Effector memory CD4-positive, alpha-beta T cell (primary cell): ENCODE measurements around the gene TRAM2.

Source experiments
- DNase-seq, 3 donors: peaks; one replicate each; pipeline ENCODE4 v3.0.0-alpha.2; 2020
- H3K27ac ChIP-seq: 2 replicates; pipeline ENCODE4 v1.7.0; 2013; ENCODE audit warnings: mild to moderate bottlenecking, low read length, moderate library complexity; ENCODE audit not compliant: insufficient read depth, poor library complexity, severe bottlenecking
- H3K27me3 ChIP-seq: replicated peaks from 2 replicates; pipeline ENCODE4 v1.7.0; 2013; ENCODE audit warnings: mild to moderate bottlenecking, low read length; ENCODE audit not compliant: insufficient read depth, control insufficient read depth, poor library complexity, severe bottlenecking
- H3K36me3 ChIP-seq: 2 replicates; pipeline ENCODE4 v1.7.0; 2013; ENCODE audit warnings: mild to moderate bottlenecking, low read length, moderate library complexity; ENCODE audit not compliant: control insufficient read depth, insufficient read depth
- H3K4me1 ChIP-seq: 2 replicates; pipeline ENCODE4 v1.7.0; 2013; ENCODE audit warnings: low read length, mild to moderate bottlenecking; ENCODE audit not compliant: control insufficient read depth, insufficient read depth, poor library complexity, severe bottlenecking
- H3K4me3 ChIP-seq: 2 replicates; pipeline ENCODE4 v1.7.0; 2013; ENCODE audit warnings: low read length, low read depth, mild to moderate bottlenecking; ENCODE audit not compliant: insufficient read depth, poor library complexity, severe bottlenecking
- H3K9me3 ChIP-seq: 2 replicates; pipeline ENCODE4 v1.7.0; 2013; ENCODE audit warnings: mild to moderate bottlenecking, low read length, moderate library complexity; ENCODE audit not compliant: control insufficient read depth

TRAM2 gene

GRCh38 chr6:52595000-52595795 is 18.3 kb upstream of the TRAM2 start:
- Histone ChIP-seq H3K27me3 (no peaks in the 10 kb centered on the region), H3K4me1 (no peaks in the 10 kb centered on the region), H3K9me3 (no peaks in the 10 kb centered on the region), H3K27ac (no peak overlapping the region), H3K36me3 (no peaks in the 10 kb centered on the region), H3K4me3 (no peak overlapping the region)
- no peak for DNase-seq

DNA sequence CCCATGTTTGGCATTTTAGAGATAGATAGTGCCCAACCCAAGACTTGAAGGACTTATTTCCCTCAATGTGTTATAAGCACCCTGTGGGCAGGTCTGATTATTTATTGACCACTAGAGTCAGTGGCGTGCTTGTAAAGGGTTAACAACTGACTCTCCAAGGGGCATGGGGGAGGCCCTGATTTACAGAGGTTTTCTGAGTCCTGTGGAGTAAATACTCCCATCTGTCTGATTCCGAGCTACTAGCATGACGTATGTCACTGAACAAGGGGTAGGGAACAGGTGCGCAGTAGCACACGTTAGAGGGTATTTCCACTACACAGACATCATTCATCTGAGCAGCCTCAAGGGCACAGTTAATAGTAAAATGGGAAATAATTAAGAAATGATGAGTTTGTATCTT is 17.4 kb upstream of the TRAM2 start:
- H3K9me3 ChIP-seq, result no peaks in the 10 kb centered on the region
- no peak overlapping the region for H3K4me3 ChIP-seq
- H3K27me3 ChIP-seq, result no peaks in the 10 kb centered on the region
- no peaks in the 10 kb centered on the region for H3K4me1 ChIP-seq
- H3K36me3 ChIP-seq, result no peaks in the 10 kb centered on the region
- H3K27ac ChIP-seq, result no peak overlapping the region
- DNase-seq, result no peak

DNA sequence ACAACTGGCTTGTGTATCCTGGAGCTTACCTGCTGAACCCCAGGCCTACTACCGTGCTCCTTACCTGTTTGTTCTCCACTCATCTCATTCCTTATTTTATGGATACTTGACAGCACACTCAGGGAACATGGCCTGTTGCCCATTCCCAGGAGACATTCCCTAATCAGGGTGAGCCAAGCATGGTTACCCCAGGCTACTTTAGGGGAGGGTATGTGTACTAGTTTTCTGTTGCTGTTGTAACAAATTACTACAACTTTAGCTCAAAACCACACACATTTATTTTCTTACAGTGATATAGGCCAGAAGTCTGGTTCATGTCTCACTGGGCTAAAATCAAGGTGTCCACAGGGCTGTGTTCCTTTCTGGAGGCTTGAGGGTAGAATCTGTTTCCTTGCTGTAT is 15.0 kb upstream of the TRAM2 start:
- Histone ChIP-seq H3K4me3 (no peak overlapping the region), H3K27me3 (no peaks in the 10 kb centered on the region), H3K27ac (no peak overlapping the region), H3K9me3 (no peaks in the 10 kb centered on the region), H3K4me1 (no peaks in the 10 kb centered on the region), H3K36me3 (no peaks in the 10 kb centered on the region)
- DNase-seq, result no peak

DNA sequence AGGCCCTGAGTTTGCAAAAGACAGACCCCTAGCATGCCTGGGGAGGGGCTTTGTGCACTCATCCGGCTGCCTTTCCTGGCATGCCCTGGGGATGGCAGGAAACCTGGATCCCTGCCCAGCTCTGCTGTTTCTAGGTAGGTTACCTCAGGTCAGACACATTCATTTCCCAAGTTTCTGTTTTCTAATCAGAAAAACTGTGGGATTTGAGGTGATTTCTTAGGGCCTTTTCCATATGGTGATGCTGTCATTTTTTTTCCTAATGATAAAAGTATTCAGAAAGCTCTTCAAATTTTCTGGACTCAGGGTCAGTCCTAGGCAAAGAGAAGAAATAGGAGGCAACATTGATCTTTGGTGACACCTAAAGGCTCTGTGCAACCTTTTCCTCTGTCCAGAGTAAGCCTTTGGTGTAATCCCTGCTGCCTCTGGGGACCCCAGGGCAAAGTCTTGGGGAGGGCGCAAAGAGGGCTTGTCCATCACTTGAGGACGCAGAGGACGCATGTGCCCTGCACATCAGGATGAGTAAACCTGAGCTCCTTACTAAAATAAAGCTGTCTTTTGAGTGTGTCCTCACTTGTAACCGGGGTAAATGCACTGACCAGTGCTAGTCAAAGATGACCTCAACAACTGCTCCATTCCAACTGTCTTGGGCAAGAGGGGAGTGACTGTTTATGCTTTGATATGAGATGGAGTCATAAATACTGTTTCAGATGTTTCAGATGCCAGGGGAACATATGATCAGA is 13.5 kb upstream of the TRAM2 start:
- DNase-seq, result no peak
- no peaks in the 10 kb centered on the region for H3K36me3 ChIP-seq

GRCh38 chr6:52588710-52589091 is 11.8 kb upstream of the TRAM2 start:
- H3K27me3 ChIP-seq, result no peaks in the 10 kb centered on the region
- no peak overlapping the region for H3K27ac ChIP-seq
- H3K9me3 ChIP-seq, result no peaks in the 10 kb centered on the region
- H3K36me3 ChIP-seq, result no peaks in the 10 kb centered on the region
- H3K4me1 ChIP-seq, result no peaks in the 10 kb centered on the region
- no peak for DNase-seq
- no peak overlapping the region for H3K4me3 ChIP-seq

More for the DNA sequence above, 13.5 kb upstream of the TRAM2 start:
- Histone ChIP-seq H3K4me1 (no peaks in the 10 kb centered on the region), H3K9me3 (no peaks in the 10 kb centered on the region), H3K27me3 (no peaks in the 10 kb centered on the region), H3K27ac (no peak overlapping the region), H3K4me3 (no peak overlapping the region)

- H3K27me3 ChIP-seq, result no peaks in the 10 kb centered on the region
- H3K4me1 ChIP-seq, result no peaks in the 10 kb centered on the region
- no peaks in the 10 kb centered on the region for H3K36me3 ChIP-seq
- H3K4me3 ChIP-seq, result no peak overlapping the region
- no peak overlapping the region for H3K27ac ChIP-seq
- no peak for DNase-seq
- no peaks in the 10 kb centered on the region for H3K9me3 ChIP-seq
Measured at GRCh38 chr6:52588087-52588709, 11.3 kb upstream of the TRAM2 start.

GRCh38 chr6:52587001-52587400 is 10.1 kb upstream of the TRAM2 start:
- Histone ChIP-seq H3K27me3 (no peaks in the 10 kb centered on the region), H3K9me3 (no peaks in the 10 kb centered on the region), H3K4me1 (no peaks in the 10 kb centered on the region), H3K27ac (no peak overlapping the region), H3K36me3 (no peaks in the 10 kb centered on the region), H3K4me3 (no peak overlapping the region)
- no peak for DNase-seq

DNA sequence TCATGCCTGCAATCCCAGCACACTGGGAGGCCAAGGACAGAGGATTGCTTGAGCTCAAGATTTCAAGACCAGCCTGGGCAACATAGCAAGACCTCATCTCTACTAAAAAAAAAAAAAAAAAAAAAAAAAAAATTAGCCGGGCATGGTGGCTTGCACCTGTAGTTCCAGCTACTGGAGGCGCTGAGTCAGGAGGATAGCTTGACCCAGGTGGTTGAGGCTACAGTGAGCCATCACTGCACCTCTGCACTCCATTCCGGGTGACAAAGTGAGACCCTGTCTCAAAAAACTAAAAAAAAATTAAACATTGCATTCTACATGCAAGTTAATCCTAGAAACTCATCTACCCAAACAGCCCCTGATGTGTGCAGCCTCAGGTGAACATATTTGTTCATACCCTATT is 7.3 kb upstream of the TRAM2 start:
- no peaks in the 10 kb centered on the region for H3K9me3 ChIP-seq
- no peak overlapping the region for H3K4me3 ChIP-seq
- H3K36me3 ChIP-seq, result no peaks in the 10 kb centered on the region
- no peak overlapping the region for H3K27ac ChIP-seq
- no peaks in the 10 kb centered on the region for H3K27me3 ChIP-seq
- no peaks in the 10 kb centered on the region for H3K4me1 ChIP-seq
- no peak for DNase-seq

DNA sequence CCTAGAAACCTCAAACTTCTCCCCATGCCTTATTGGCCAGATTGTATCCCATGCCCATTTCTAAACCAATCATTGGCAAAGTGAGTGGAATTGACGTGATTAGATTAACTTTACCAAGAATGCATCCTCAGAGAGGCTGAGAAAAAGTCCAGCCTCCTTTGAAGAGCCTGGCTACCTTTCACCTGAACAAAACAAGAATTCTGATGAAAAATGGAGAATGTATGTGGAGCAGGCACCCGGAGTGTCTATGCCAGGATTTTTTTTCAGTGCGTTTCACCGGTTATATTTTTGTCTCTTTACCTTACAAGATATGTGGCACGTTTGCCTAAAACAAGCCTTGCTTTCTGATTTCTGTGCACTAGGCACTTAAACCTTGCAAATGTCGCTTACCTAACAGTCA is 6.1 kb upstream of the TRAM2 start:
- no peak overlapping the region for H3K4me3 ChIP-seq
- no peaks in the 10 kb centered on the region for H3K36me3 ChIP-seq
- H3K27ac ChIP-seq, result no peak overlapping the region
- H3K9me3 ChIP-seq, result no peaks in the 10 kb centered on the region
- H3K4me1 ChIP-seq, result no peaks in the 10 kb centered on the region
- H3K27me3 ChIP-seq, result no peaks in the 10 kb centered on the region
- DNase-seq, result no peak

DNA sequence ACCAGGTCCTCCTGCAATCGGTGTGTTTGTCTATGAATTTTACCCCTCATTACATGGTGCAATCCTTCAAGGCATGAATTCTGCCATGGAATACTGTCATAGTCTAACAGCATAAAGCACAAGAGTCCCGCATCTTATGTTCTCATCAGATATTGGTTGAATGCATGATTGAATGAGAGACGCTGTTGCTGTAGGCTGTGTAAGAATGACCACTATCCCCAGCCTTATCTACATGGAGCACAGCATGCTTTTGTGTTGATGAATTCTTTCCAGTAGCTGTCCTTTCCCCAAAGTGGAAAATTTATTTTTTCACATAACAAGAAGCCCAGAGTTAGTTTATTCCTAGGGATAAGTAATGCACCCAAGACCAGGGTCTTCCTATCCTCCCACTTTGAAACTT is 5.6 kb upstream of the TRAM2 start:
- Histone ChIP-seq H3K27me3 (no peaks in the 10 kb centered on the region), H3K4me1 (no peaks in the 10 kb centered on the region), H3K9me3 (no peaks in the 10 kb centered on the region), H3K4me3 (no peak overlapping the region), H3K36me3 (no peaks in the 10 kb centered on the region), H3K27ac (no peak overlapping the region)
- DNase-seq, result no peak
